GM12891 (cell line): Measurements from ENCODE around the gene MARCO.

Experiments
- DNase-seq: peaks from one replicate; pipeline ENCODE4 v3.0.0; 2011; ENCODE audit warnings: low spot score; ENCODE audit not compliant: insufficient read length
- FAIRE-seq: peaks from 2 replicates; lab custom pipeline; 2011; peaks lifted over from hg19 to GRCh38; lab: Jason Lieb, UNC
- PAX5 ChIP-seq: IDR thresholded peaks from 2 replicates; pipeline ENCODE4 v1.6.1; 2011; ENCODE audit warnings: low read length, moderate library complexity, mild to moderate bottlenecking; ENCODE audit not compliant: insufficient read depth, severe bottlenecking
- POLR2A ChIP-seq: IDR thresholded peaks from 2 replicates; pipeline ENCODE4 v1.6.1; 2011; ENCODE audit warnings: low read depth, low read length, control low read depth
- POLR2AphosphoS5 ChIP-seq: IDR thresholded peaks from 2 replicates; pipeline ENCODE4 v1.6.1; 2011; ENCODE audit warnings: low read depth, low read length, control low read depth
- POU2F2 ChIP-seq: IDR thresholded peaks from 2 replicates; pipeline ENCODE4 v1.6.1; 2011; ENCODE audit warnings: low read depth, mild to moderate bottlenecking, control low read depth, low read length, moderate library complexity
- SPI1 ChIP-seq: IDR thresholded peaks from 2 replicates; pipeline ENCODE4 v1.6.1; 2011; ENCODE audit warnings: low read depth, low read length, control low read depth
- TAF1 ChIP-seq: IDR thresholded peaks from 2 replicates; pipeline ENCODE4 v1.6.1; 2011; ENCODE audit warnings: low read depth, low read length, control low read depth

Gene MARCO

DNA sequence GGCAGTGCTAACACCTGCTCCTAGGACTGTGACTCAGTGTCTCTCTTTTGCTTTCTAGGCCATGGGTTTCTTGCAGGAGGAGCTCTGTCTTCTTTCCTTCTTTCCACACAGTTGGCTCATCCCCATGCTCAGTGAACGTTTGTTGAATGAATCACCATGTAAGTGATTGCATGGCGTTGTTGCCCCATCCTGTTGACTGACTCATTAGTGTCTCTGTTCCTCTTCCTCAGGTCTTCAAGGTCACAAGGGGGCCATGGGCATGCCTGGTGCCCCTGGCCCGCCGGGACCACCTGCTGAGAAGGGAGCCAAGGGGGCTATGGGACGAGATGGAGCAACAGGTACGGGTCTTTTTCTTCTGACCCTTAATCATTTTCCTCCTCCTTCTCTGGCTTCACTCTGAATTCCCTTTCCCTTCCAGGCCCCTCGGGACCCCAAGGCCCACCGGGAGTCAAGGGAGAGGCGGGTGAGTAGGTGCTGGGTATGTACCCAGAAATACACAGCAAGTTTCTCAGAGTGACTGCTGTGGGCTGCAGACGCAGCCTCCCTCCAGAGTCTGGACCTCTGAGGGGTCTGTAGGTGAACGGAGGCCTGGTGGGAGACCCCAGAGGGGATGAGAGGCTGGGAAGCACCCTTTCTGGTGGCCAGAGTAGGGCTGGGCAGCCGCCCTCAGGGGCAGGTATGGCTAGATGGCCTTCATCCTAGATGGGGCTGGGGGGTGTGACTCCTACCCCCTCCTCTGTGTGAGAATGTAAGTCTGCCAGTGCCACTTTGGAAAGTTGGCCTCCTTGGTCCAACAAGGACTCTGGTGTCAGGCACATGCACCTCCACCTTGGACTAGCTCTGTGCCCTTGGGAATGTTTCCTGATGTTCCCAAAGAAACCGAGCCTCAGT is 32.4 kb downstream of the MARCO start:
- TF ChIP-seq TAF1, result no peak
- TF ChIP-seq POLR2AphosphoS5, result no peak
- TF ChIP-seq PAX5, result no peak
- DNase-seq (no peak), FAIRE-seq (no peak)

DNA sequence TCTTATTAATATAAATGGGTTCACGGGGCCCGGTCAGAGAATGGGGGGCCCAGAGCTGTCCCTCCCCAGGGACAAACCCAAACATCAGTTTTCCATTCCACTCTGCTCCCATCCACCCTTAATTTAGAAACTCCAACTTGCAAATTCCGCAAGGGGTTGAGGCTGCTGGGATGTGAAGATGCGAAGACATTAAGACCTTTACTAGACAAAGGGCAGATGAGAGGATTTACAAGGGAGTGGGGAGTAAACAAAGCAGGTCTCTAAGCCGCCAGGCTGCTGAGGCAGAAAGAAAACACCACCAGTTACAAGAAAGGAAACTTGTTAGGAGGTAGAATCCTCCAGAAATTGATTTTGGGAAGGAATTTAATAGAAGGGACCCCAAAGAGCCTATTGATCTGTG is 33.1 kb downstream of the MARCO start:
- TF ChIP-seq PAX5, result no peak
- TF ChIP-seq SPI1, result no peak
- TF ChIP-seq POU2F2, result no peak
- no peak for TF ChIP-seq POLR2A
- TF ChIP-seq POLR2AphosphoS5, result no peak
- TF ChIP-seq TAF1, result no peak
- no peak for FAIRE-seq

GRCh38 chr2:118978064-118978463 is 36.1 kb downstream of the MARCO start:
- no peak for TF ChIP-seq TAF1
- no peak for TF ChIP-seq POLR2A
- no peak for TF ChIP-seq POLR2AphosphoS5
- TF ChIP-seq SPI1, result no peak
- TF ChIP-seq POU2F2, result no peak
- no peak for TF ChIP-seq PAX5
- no peak for FAIRE-seq
- no peak for DNase-seq

More for the DNA sequence above, 33.1 kb downstream of the MARCO start:
- DNase-seq, result no peak

- DNase-seq (no peak), FAIRE-seq (no peak)
- TF ChIP-seq SPI1, result no peak
- no peak for TF ChIP-seq PAX5
- no peak for TF ChIP-seq POLR2AphosphoS5
- TF ChIP-seq POU2F2, result no peak
- no peak for TF ChIP-seq POLR2A
- TF ChIP-seq TAF1, result no peak
Measured at GRCh38 chr2:118979152-118979861, 37.3 kb downstream of the MARCO start.

DNA sequence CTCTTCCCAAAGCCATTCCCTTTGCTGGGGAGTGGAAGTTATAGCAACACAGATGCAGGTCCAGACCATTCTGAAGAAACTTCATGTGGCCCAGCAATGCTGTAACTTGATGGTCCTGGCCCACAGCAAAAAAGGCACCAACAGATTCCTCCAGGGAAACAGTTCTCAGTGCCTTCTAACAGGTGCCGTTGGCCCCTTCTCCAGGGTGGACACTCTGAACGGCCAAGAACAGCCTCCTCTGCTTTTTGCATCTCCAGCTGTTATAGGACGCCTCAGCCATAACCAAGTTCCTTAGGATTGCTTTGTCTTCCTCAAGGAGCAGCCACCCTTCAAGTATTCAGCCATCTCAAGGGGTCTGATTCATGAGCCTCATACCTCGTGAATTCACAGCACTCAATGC is 38.0 kb downstream of the MARCO start:
- DNase-seq (no peak), FAIRE-seq (no peak)
- no peak for TF ChIP-seq TAF1
- TF ChIP-seq POU2F2, result no peak
- TF ChIP-seq POLR2A, result no peak
- no peak for TF ChIP-seq SPI1
- TF ChIP-seq POLR2AphosphoS5, result no peak
- no peak for TF ChIP-seq PAX5

DNA sequence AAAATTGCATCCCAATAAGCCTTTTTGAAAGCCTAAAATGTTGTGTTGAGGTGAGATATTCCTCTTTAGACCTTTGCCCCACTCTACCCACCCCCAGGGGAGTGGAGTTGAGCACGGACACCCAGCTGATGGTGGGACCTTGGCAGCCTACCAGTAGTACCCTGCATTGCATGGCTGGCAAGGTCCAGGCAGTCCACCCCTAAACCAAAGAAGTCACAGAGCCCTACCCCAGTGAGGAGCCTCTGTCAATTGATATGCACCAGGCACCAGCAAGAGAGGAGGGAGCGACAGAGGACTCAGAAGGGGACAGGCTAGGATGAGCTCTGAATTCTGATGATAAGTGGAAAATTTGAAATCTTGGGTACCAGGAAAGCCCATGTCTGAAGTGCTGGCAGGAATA is 38.6 kb downstream of the MARCO start:
- TF ChIP-seq TAF1, result no peak
- TF ChIP-seq PAX5, result no peak
- TF ChIP-seq POU2F2, result no peak
- no peak for TF ChIP-seq POLR2A
- no peak for TF ChIP-seq POLR2AphosphoS5
- no peak for TF ChIP-seq SPI1
- FAIRE-seq (no peak), DNase-seq (no peak)

- DNase-seq (no peak), FAIRE-seq (no peak)
- TF ChIP-seq POU2F2 (no peak), POLR2A (no peak), POLR2AphosphoS5 (no peak), TAF1 (no peak)
Measured at GRCh38 chr2:118981632-118982031, 39.6 kb downstream of the MARCO start.

GRCh38 chr2:118982039-118982438 is 40.0 kb downstream of the MARCO start:
- TF ChIP-seq POLR2AphosphoS5, result no peak
- TF ChIP-seq SPI1, result no peak
- no peak for TF ChIP-seq PAX5
- no peak for TF ChIP-seq POU2F2
- no peak for TF ChIP-seq POLR2A
- no peak for TF ChIP-seq TAF1
- no peak for DNase-seq
- FAIRE-seq, result no peak

- DNase-seq, result no peak
- no peak for FAIRE-seq
- TF ChIP-seq SPI1 (no peak), POLR2A (no peak), PAX5 (no peak)
Measured at GRCh38 chr2:118983133-118983532, 41.1 kb downstream of the MARCO start.
